Measurements from ENCODE around the gene IL10RA. TPM values are rescaled to one million over a fixed set of nuclear protein-coding genes. Genes with fewer than 3 reads are reported as not detected.

IL10RA gene
- total and polyA plus RNA-seq, 9 of the 15 experiments (the other 6 are each of a cell fraction or from before 2014, with no cell fraction given) = 0.17 to 17.3 (median 2.9) TPM

DNA sequence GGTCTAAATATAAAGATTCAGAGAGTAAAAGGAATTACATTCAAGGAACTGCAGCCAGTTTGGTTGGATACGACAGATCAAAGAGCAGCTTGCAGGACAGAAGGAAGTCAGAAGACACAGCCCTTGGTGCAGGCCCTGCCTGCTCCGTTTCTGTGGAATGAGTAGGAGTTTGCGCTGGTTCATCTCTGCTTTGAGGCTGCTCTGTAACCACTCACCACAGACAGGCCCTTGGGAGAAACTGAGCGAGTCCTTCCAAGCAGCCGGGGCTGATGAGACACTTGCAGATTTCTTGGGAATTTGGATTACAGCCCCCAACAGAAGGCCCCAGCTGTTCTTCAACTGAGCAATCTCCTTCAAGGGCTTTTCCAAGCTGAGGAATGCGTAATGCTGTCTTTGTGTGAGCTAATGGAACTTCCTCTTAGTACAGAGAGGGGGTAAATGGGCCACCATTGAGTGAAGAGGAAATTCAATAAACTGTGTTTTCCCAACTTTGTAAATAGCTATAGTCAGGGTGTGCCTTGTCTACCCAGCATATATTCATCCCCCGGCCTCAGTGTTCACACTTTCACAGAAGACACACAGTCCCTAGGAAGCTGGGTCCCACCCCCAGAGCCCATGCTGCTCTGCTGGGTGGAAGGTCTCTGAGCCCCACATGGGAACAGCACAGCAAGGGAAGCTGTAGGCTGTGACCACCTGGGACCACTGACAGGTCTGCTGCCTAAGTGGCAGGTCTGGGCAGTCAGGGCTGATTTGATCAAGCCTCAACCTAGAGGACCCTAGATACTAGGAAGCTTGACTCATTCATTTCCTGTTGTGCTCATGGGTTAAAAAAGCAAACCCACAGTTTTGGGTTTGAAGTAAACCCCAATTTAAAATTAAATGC lies 16.6 kb downstream of the IL10RA start (continued):
- TF ChIP-seq FOXA1 (IDR thresholded peaks at IDR 0.05; ENCODE audit: borderline replicate concordance) = no peak
- no peak for TF ChIP-seq NCOA2 (IDR thresholded peaks at IDR 0.05; ENCODE audit: partially characterized antibody in 2 of 2)
- peak; percentile 30; the same call in 1 of the 2 replicates for TF ChIP-seq ZNF197 (CRISPR knock-in tag; IDR thresholded peaks at IDR 0.05; ENCODE audit: low read depth)
- peak; percentile 74 for TF ChIP-seq ZFX (CRISPR knock-in tag; IDR thresholded peaks at IDR 0.05)
- TF ChIP-seq, protein P1, sequence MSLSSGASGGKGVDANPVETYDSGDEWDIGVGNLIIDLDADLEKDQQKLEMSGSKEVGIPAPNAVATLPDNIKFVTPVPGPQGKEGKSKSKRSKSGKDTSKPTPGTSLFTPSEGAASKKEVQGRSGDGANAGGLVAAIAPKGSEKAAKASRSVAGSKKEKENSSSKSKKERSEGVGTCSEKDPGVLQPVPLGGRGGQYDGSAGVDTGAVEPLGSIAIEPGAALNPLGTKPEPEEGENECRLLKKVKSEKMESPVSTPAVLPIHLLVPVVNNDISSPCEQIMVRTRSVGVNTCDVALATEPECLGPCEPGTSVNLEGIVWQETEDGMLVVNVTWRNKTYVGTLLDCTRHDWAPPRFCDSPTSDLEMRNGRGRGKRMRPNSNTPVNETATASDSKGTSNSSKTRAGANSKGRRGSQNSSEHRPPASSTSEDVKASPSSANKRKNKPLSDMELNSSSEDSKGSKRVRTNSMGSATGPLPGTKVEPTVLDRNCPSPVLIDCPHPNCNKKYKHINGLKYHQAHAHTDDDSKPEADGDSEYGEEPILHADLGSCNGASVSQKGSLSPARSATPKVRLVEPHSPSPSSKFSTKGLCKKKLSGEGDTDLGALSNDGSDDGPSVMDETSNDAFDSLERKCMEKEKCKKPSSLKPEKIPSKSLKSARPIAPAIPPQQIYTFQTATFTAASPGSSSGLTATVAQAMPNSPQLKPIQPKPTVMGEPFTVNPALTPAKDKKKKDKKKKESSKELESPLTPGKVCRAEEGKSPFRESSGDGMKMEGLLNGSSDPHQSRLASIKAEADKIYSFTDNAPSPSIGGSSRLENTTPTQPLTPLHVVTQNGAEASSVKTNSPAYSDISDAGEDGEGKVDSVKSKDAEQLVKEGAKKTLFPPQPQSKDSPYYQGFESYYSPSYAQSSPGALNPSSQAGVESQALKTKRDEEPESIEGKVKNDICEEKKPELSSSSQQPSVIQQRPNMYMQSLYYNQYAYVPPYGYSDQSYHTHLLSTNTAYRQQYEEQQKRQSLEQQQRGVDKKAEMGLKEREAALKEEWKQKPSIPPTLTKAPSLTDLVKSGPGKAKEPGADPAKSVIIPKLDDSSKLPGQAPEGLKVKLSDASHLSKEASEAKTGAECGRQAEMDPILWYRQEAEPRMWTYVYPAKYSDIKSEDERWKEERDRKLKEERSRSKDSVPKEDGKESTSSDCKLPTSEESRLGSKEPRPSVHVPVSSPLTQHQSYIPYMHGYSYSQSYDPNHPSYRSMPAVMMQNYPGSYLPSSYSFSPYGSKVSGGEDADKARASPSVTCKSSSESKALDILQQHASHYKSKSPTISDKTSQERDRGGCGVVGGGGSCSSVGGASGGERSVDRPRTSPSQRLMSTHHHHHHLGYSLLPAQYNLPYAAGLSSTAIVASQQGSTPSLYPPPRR (CRISPR knock-in tag; IDR thresholded peaks at IDR 0.05; ENCODE audit: borderline replicate concordance) = no peak
- TF ChIP-seq ZNF263 (CRISPR knock-in tag; IDR thresholded peaks at IDR 0.05; ENCODE audit: borderline replicate concordance) = 0 out of 2 replicates have a peak, but pooled peaks have one; percentile 19
- no peak for TF ChIP-seq ZNF3 (CRISPR knock-in tag; IDR thresholded peaks at IDR 0.05)
- no peak for TF ChIP-seq RBM25 (IDR thresholded peaks at IDR 0.05; ENCODE audit: low read depth, low read length, severe bottlenecking)
- TF ChIP-seq, protein P2, sequence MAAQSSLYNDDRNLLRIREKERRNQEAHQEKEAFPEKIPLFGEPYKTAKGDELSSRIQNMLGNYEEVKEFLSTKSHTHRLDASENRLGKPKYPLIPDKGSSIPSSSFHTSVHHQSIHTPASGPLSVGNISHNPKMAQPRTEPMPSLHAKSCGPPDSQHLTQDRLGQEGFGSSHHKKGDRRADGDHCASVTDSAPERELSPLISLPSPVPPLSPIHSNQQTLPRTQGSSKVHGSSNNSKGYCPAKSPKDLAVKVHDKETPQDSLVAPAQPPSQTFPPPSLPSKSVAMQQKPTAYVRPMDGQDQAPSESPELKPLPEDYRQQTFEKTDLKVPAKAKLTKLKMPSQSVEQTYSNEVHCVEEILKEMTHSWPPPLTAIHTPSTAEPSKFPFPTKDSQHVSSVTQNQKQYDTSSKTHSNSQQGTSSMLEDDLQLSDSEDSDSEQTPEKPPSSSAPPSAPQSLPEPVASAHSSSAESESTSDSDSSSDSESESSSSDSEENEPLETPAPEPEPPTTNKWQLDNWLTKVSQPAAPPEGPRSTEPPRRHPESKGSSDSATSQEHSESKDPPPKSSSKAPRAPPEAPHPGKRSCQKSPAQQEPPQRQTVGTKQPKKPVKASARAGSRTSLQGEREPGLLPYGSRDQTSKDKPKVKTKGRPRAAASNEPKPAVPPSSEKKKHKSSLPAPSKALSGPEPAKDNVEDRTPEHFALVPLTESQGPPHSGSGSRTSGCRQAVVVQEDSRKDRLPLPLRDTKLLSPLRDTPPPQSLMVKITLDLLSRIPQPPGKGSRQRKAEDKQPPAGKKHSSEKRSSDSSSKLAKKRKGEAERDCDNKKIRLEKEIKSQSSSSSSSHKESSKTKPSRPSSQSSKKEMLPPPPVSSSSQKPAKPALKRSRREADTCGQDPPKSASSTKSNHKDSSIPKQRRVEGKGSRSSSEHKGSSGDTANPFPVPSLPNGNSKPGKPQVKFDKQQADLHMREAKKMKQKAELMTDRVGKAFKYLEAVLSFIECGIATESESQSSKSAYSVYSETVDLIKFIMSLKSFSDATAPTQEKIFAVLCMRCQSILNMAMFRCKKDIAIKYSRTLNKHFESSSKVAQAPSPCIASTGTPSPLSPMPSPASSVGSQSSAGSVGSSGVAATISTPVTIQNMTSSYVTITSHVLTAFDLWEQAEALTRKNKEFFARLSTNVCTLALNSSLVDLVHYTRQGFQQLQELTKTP (IDR thresholded peaks at IDR 0.05; ENCODE audit: low read depth in 1 of 2, partially characterized antibody in 2 of 2) = no peak
- TF ChIP-seq STAT5B (CRISPR knock-in tag; IDR thresholded peaks at IDR 0.05) = no peak
- no peak for TF ChIP-seq ZNF75A (CRISPR knock-in tag; IDR thresholded peaks at IDR 0.05)
- TF ChIP-seq, protein P3, sequence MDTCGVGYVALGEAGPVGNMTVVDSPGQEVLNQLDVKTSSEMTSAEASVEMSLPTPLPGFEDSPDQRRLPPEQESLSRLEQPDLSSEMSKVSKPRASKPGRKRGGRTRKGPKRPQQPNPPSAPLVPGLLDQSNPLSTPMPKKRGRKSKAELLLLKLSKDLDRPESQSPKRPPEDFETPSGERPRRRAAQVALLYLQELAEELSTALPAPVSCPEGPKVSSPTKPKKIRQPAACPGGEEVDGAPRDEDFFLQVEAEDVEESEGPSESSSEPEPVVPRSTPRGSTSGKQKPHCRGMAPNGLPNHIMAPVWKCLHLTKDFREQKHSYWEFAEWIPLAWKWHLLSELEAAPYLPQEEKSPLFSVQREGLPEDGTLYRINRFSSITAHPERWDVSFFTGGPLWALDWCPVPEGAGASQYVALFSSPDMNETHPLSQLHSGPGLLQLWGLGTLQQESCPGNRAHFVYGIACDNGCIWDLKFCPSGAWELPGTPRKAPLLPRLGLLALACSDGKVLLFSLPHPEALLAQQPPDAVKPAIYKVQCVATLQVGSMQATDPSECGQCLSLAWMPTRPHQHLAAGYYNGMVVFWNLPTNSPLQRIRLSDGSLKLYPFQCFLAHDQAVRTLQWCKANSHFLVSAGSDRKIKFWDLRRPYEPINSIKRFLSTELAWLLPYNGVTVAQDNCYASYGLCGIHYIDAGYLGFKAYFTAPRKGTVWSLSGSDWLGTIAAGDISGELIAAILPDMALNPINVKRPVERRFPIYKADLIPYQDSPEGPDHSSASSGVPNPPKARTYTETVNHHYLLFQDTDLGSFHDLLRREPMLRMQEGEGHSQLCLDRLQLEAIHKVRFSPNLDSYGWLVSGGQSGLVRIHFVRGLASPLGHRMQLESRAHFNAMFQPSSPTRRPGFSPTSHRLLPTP (IDR thresholded peaks at IDR 0.05; ENCODE audit: borderline replicate concordance, extremely low read depth, insufficient read length) = no peak
